Activated T-cell treated with anti-CD3 and anti-CD28 coated beads for 1 hour (primary cell): Measurements from ENCODE around the gene IL16.

Experiments used
- DNase-seq: peaks from one replicate; pipeline ENCODE4 v3.0.0-alpha.2; 2020; ENCODE audit warnings: low read depth

The IL16 gene

DNA sequence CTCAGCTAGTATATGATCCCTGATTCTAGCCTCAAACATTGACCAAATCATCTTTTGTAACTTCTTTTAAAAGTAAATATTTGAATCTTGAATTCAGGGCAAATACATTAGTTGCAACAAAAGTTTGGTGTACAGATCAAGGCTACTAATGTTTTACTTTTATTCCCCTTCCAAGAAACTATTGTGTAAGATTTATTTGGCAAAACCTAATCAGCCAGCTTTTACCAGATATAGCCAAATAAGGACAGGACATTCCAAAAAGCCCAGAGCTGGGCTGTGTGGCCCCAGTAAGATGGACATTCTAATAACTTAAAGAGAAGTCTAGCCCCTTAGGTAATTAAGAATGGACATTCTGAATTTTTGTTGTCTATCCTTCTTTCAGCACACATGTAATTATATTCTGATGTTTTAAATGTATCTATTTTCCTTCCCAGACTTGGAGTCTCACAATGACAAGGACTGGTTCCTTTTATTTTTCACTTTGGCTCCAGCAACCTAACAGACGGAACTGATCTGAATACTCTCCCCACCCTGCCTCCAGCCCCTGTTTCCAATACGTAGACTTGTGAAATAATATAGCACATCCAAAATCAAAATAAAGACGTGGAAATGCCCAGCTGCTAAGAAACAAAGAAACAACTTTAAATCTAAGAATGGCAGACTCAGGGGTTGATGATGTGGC is 79.2 kb downstream of the IL16 start:
- no peak for DNase-seq

GRCh38 chr15:81276967-81277366 is 80.3 kb downstream of the IL16 start:
- DNase-seq, result no peak

DNA sequence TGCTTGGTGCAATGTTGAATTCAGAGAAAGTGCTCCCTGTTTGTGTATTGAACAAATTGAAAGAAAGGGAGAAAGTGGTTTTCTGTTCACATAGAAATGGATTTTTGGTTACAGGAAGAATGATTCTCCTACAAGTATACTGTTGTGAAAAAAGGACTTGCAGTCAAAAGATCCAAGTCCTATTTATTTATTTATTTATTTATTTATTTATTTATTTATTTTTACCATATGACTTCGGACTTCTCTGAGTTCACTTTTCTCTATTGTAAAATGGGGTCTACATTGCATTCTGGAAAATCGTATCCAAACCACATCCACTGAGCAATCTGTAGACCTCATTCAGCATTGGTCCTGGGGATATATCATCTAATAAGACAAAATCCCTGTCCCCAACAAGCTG is 81.2 kb downstream of the IL16 start:
- DNase-seq, result no peak

DNA sequence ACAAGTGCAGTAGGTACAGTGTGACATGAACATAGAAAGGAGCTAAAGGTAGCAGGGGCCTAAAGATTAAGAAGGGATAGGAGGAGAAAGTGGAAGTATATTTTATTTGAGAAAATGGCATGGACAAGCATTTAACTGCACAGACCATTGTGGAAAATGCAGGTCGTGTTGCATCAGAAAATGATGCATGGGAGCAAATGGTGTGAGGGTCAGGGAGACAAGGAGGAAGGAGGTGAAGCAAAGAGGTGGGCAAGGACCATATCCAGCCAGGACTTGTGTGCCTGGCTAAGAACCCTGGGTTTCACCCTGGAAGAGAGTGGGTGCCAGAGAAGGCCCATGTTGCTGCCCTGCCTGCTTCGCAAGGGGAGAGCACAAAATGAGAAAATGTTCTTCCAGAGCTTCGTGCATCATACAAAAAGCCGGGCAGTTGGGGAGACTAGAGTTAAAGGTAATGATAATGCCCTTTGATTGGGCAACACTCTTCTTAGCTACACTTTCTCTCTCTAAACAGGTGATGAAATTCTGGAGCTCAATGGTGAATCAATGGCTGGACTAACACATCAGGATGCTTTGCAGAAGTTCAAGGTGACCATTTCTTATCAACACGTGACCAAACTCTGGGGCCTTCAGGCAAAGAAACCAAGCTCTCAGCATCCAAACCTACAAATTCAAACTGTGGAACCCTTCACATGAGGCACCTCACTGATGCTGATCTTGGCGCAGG is 81.8 kb downstream of the IL16 start:
- no peak for DNase-seq

- DNase-seq, result no peak
Measured at GRCh38 chr15:81279621-81280485, 83.2 kb downstream of the IL16 start.

DNA sequence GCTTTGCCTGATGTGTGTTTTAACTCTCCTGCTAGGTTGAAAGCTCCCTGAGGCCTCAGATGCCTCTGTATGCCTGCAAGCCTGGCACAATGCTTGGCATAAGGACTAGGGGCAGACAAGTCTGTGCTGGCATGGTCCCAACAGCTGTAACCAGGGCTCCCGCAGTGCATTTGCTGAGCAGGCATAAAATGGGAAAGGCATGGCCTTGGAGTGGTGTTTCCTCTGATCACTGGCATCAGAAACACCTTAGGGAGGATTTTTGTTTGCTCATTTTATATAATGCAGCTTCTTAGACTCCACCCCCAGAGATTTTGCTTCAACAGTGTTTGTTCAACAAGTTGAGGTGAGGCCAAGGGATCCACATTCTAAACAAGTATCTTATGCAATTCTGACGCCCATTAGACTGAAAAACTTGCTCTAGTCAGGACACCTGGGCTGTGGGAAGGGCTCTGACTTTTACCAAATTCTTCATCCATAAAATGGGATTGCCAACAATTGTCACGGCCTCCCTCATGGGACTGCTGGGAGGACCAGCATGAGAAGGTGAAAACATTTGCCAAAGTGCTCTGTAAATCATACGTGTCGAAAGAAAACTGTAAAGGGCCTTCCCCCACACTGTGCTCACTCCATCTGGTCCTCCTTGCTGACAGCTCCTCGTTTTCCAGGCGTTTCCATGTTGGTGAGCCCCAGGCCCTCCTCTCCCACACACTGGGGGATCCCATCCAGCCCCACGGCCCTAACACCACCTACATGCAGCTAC is 84.2 kb downstream of the IL16 start:
- DNase-seq, result no peak

GRCh38 chr15:81281456-81281735 is 84.7 kb downstream of the IL16 start:
- no peak for DNase-seq

DNA sequence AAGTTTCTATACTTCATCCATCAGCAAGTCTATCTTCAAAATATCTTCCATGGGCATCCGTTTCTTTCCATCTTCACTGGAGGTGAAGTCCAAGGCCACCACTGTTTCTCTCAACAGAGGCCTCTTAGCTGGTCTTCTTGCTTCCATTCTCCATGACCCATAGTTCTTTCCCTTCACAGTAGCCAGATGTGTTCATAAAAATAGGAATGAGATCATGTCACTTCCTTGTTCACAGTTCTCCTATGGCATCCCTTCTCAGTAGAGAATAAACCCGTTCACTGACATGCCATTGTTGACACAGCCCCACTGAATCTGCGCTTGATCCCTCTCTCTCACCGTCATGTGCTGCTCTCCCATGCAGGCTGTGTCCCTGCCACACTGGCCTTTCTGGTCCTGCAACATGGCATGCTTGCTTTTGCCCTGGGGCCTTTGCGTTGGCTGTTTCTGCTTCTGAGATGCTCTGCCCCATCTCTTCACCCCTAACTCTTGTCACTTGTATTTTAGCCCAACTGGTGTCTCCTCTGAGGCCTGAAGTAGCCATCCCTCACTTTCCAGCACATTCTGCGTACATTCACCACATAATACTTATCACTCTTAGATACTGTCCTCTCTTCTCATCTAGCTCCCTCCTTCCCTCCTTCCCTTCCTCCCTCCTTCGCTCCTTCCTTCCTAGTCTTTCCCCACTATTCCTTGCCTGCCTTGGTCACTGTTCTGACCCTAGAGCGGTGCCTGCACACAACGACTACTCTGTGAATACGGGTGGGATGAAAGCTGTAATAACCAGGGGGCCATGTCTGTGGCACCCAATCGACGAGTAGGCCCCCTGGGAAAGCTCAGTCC is 85.3 kb downstream of the IL16 start:
- DNase-seq, result no peak

DNA sequence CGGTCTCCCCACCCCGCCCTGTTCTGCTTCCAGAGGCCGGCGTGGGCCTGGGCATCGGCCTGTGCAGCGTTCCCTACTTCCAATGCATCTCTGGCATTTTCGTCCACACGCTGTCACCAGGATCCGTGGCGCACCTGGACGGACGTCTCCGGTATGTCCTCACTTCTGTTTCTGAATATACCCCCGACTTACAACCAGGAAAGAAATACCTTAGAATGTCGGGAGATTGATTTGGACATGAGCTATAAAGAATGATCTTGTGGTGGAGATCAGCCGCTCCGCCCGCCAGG is 85.9 kb downstream of the IL16 start:
- no peak for DNase-seq

DNA sequence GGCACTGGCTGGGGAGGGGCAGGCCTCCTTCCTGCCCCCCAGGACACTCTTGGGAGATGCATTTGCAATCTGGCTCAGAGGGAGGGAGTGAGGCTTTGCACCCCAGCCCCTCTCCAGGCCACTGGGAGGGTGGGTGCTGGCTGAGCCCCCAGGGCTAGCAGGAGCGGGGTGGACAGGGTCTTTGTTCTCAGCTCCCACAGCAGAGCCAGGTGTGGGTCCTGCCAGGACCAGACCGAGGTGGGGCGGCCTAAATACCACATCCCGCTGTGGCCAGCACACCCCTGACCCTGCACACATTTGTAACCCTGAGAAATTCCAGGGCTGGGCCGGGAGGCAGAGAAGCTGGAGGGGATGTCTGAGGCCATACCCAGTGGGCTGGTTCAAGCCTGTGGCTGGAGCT is 86.2 kb downstream of the IL16 start:
- DNase-seq, result no peak

- DNase-seq, result no peak
Measured at GRCh38 chr15:81284256-81285031, 87.8 kb downstream of the IL16 start.

DNA sequence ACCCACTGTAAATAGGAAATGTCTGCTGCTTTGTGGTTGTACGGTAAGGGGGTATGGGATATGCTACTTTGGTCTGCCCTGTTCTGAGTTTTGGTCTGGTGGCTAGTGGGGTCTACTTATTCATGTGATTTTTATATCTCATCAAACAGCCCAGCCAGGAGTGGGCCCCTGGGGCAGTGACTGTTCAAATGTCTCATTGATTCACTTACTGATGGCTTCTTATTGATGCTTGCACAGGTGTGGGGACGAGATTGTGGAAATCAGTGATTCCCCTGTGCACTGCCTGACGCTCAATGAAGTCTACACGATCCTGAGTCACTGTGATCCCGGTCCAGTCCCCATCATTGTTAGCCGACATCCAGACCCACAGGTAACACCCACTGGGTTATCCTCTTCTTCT is 88.8 kb downstream of the IL16 start:
- no peak for DNase-seq

DNA sequence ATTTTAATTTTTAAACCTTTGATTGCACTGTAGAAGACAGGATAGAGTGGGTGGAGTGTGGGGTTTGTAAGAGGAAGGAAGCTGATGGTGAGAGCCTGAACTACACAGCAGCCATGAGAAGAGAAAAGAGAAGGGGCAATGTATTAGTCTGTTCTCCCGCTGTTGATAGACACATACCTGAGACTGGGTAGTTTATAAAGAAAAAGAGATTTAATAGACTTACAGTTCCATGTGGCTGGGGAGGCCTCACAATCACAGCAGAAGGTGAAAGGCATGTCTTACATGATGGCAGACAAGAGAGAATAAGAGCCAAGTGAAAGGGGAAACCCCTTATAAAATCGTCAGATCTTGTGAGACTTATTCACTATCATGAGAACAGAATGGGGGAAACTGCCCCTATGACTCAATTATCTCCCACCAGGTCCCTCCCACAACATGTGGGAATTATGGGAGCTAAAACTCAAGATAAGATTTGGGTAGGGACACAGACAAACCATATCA is 90.0 kb downstream of the IL16 start:
- DNase-seq, result no peak

- no peak for DNase-seq
Measured at GRCh38 chr15:81288040-81288439, 91.4 kb downstream of the IL16 start.

DNA sequence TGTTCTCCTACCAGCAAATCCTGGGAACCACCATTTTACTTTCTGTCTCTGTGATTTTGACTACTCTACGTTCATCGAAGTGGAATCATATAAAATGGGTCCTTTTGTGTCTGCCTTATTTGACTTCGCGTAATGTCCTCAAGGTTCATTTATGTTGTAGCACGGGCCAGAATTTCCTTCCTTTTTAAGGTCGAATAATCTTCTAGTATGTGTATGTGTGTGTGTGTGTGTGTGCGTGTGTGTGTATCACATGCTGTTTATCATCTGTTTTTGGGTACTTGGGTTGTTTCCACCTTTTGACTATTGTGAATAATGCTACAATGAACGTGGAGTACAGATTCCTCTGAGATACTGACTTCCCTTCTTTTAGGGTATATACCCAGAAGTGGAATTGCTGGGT is 91.9 kb downstream of the IL16 start:
- DNase-seq, result no peak

- DNase-seq, result no peak
Measured at GRCh38 chr15:81289910-81290309, 93.2 kb downstream of the IL16 start.

- no peak for DNase-seq
Measured at GRCh38 chr15:81291916-81292522, 95.3 kb downstream of the IL16 start.

- no peak for DNase-seq
Measured at GRCh38 chr15:81292523-81293001, 95.9 kb downstream of the IL16 start.

GRCh38 chr15:81293728-81294515 is 97.2 kb downstream of the IL16 start:
- DNase-seq, result peak; percentile 48
